Adrenal gland (tissue), 12 donors: ENCODE results near the gene CMC2. TPM values are rescaled to one million over a fixed set of nuclear protein-coding genes. Genes with fewer than 3 reads are reported as not detected.

ENCODE experiments used
- DNase-seq, 7 donors: peaks; one replicate each; pipeline ENCODE4 v3.0.0-alpha.2; 2019 to 2020
- H3K27ac ChIP-seq, 5 donors: fragments of 200-600 bp; sonication (generic) in 4 of 5; 1 replicate in 3 of 5; 2 replicates in 2 of 5; pipeline versions ENCODE4 v1.5.1 to v1.8.0; 2016 to 2020; ENCODE audit warnings: mild to moderate bottlenecking in 1 of 5
- H3K27me3 ChIP-seq: fragments of 200-600 bp; 2 replicates; pipeline ENCODE4 v1.8.0; 2021
- H3K36me3 ChIP-seq, 2 donors: fragments of 200-600 bp; replicated peaks in 1 of 2; 1 replicate in 1 of 2; 2 replicates in 1 of 2; pipeline versions ENCODE4 v1.5.1 to v1.8.0; 2018 to 2022
- H3K4me1 ChIP-seq, 2 donors: fragments of 200-600 bp; replicated peaks in 1 of 2; 1 replicate in 1 of 2; 2 replicates in 1 of 2; pipeline versions ENCODE4 v1.5.1 to v1.8.0; 2018 to 2021
- H3K4me3 ChIP-seq, 4 donors: fragments of 200-600 bp; sonication (generic) in 3 of 4; one replicate each; pipeline ENCODE4 v1.5.1; 2016 to 2018
- H3K9me3 ChIP-seq, 3 donors: fragments of 200-600 bp; sonication (generic) in 1 of 3; replicated peaks in 1 of 3; 1 replicate in 2 of 3; 2 replicates in 1 of 3; pipeline versions ENCODE4 v1.5.1 to v1.8.0; 2016 to 2021
- CTCF ChIP-seq, 6 experiments: fragments of 450-650 bp in 4 of 6; fragments of 200-600 bp in 2 of 6; sonication (generic) in 1 of 6; IDR thresholded peaks; 1 replicate in 5 of 6; 2 replicates in 1 of 6; pipeline versions ENCODE4 v1.5.1 to v1.8.0; 2016 to 2021; ENCODE audit warnings: antibody characterized with exemption in 6 of 6, mild to moderate bottlenecking in 2 of 6, moderate library complexity in 1 of 6
- POLR2A ChIP-seq, 2 donors: fragments of 450-650 bp; IDR thresholded peaks; one replicate each; pipeline ENCODE4 v1.6.1; 2017; ENCODE audit warnings: antibody characterized with exemption in 2 of 2, mild to moderate bottlenecking in 2 of 2, moderate library complexity in 1 of 2
- WGBS, 4 donors: extraction: QIAGEN DNeasy Blood & Tissue Kit in 2 of 4; methylation state at CpG; one replicate each; pipeline versions ENCODE4 v1.1.5 to v1.1.7; 2013 to 2017; 5-methylcytosine and 5-hydroxymethylcytosine counted together
- intact Hi-C, 2 donors: fragments of 100-400 bp; cut with DNase I; formaldehyde crosslinking; loops; one replicate each; pipeline versions ENCODE4 v1.14.1 to v1.15.0; 2022 to 2023
- polyA plus RNA-seq, 3 donors: library from polyadenylated mRNA; stranded (reverse); fragments of 200-250 nt in 2 of 3; fragments of 350-450 nt in 1 of 3; fragmentation: Illumina TruSeq in 1 of 3; extraction: RNeasy Lipid Tissue Mini Kit (QIAGEN cat#74804) in 1 of 3; gene quantifications; one replicate each; pipeline ENCODE4 v1.2.3, GENCODE V29; 2013 to 2014
- total RNA-seq, 9 donors: library from RNA; depleted of rRNA in 4 of 9; stranded (reverse); fragments of >200 nt in 4 of 9; fragments of 120-200 nt in 1 of 9; fragmentation: NEBNext Ultra II Directional in 1 of 9; extraction: Animal tissue kit (Norgen Biotek cat#: 25700) in 1 of 9; gene quantifications; one replicate each; pipeline versions ENCODE4 v1.1.0 to v1.2.4, GENCODE V29; 2013 to 2023
- donor health status: healthy with polysubstance abuse.
- donor health status: Bipolar disorder and iron deficiency.
- donor health status: DM: yes; HTN: yes; CAD: no.
- donor health status: DM: no; HTN: no; CAD: no.
- donor health status: DM: no; HTN: no; CAD: no.
- donor health status: DM: yes; HTN: yes; CAD: no.

Gene CMC2
- total and polyA plus RNA-seq, 12 donors = 36.1 to 170 (median 65.8) TPM

- no peak overlapping the region for H3K4me3 ChIP-seq
- H3K27ac ChIP-seq = no peak overlapping the region
- peak in 1 of 7 donors; percentile 21 for DNase-seq
- peaks cover 0 to 8% of the 10 kb centered on the region in 2 donors for H3K4me1 ChIP-seq
- no peaks in the 10 kb centered on the region for H3K9me3 ChIP-seq
- no peak for TF ChIP-seq CTCF (IDR thresholded peaks at IDR 0.05)
- no peak for TF ChIP-seq POLR2A (IDR thresholded peaks at IDR 0.05)
- WGBS, 4 donors = 53 to 70% (median 61%) methylated on average over 2 of the region's 2 CpGs
- H3K36me3 ChIP-seq = no peaks in the 10 kb centered on the region
- H3K27me3 ChIP-seq = no peaks in the 10 kb centered on the region
- intact Hi-C loops = no loop called here
Measured at GRCh38 chr16:80986557-80986956, 20.1 kb downstream of the CMC2 start.

GRCh38 chr16:80985611-80986010 lies 21.1 kb downstream of the CMC2 start:
- TF ChIP-seq CTCF (IDR thresholded peaks at IDR 0.05) (no peak), POLR2A (IDR thresholded peaks at IDR 0.05) (no peak)

GRCh38 chr16:80984124-80984892 lies 22.4 kb downstream of the CMC2 start:
- no peaks in the 10 kb centered on the region for H3K27me3 ChIP-seq
- TF ChIP-seq POLR2A (IDR thresholded peaks at IDR 0.05) = no peak
- TF ChIP-seq CTCF (IDR thresholded peaks at IDR 0.05) = no peak
- H3K9me3 ChIP-seq = no peaks in the 10 kb centered on the region
- no peak overlapping the region for H3K27ac ChIP-seq
- peaks cover 0 to under 1% of the 10 kb centered on the region in 2 donors for H3K36me3 ChIP-seq
- intact Hi-C loops = no loop called here
- no peak for DNase-seq
- H3K4me1 ChIP-seq = peaks cover 0 to 8% of the 10 kb centered on the region in 2 donors
- WGBS, 4 donors = 86 to 89% (median 88%) methylated on average over 6 of the region's 6 CpGs
- H3K4me3 ChIP-seq = no peak overlapping the region

More at GRCh38 chr16:80985611-80986010, 21.1 kb downstream of the CMC2 start:
- Histone ChIP-seq H3K27ac (no peak overlapping the region), H3K36me3 (no peaks in the 10 kb centered on the region), H3K4me3 (no peak overlapping the region), H3K9me3 (no peaks in the 10 kb centered on the region), H3K4me1 (peaks cover 0 to 8% of the 10 kb centered on the region in 2 donors), H3K27me3 (no peaks in the 10 kb centered on the region)
- intact Hi-C loops = no loop called here
- 56 to 72% (median 62%) methylated on average over 2 of the region's 2 CpGs for WGBS, 4 donors
- no peak for DNase-seq

- 72 to 75% (median 73%) methylated on average over 4 of the region's 4 CpGs for WGBS, 4 donors
- Histone ChIP-seq H3K4me1 (peaks cover 0 to 8% of the 10 kb centered on the region in 2 donors), H3K4me3 (no peak overlapping the region), H3K9me3 (no peaks in the 10 kb centered on the region), H3K27me3 (no peaks in the 10 kb centered on the region), H3K27ac (no peak overlapping the region), H3K36me3 (peaks cover 0 to 4% of the 10 kb centered on the region in 2 donors)
- TF ChIP-seq POLR2A (IDR thresholded peaks at IDR 0.05) (no peak), CTCF (IDR thresholded peaks at IDR 0.05) (no peak)
- intact Hi-C loops = no loop called here
- DNase-seq = no peak
Measured at GRCh38 chr16:80982646-80983045, 24.0 kb downstream of the CMC2 start.
